ENCODE measurements around the gene GRK5.

The GRK5 gene

DNA sequence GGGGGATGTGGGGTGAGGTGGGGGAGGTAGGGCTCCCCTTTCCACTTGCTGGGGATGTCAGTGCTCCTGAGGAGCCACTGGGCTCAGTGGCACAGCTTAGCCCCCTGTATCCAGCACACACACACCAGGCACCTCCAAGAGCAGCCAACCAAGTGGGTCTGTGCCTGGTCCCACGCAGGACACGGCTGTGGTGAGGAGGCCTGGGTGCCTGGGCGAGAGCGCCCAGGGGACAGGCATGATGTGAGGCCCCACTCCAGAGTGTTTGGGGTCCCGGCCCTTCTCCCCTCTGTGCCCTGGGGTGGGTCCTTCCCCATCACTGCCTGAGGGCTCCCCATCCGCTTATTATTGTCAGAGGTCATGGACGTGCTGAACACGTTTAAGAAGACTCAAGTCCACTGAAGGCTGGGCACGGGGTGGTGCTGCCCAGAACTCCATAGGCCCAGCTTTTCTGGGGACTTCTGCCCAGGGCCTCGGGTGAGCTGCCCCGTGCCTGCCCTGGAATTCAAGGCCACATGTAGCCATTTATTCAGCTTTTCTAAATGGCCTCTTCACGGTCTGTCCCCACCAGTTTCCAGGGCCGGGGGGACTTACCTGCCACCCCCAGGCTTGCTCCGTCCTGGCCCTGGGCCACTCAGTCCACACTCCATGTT lies 119.8 kb downstream of the GRK5 start:
- DNase-seq (ENCODE audit: low spot score in 2 of 2) = no peak
- Histone ChIP-seq H3K36me3 (replicated peaks) (no peaks in the 10 kb centered on the region), H3K27me3 (ENCODE audit: low read depth) (no peaks in the 10 kb centered on the region), H3K4me3 (no peak overlapping the region), H3K9me3 (no peaks in the 10 kb centered on the region), H3K4me1 (peaks cover 7% of the 10 kb centered on the region; the same call in 1 of the 2 replicates)
- in situ Hi-C loops (cut with MboI; ENCODE audit: low sequenced_read_pairs) = no loop called here

DNA sequence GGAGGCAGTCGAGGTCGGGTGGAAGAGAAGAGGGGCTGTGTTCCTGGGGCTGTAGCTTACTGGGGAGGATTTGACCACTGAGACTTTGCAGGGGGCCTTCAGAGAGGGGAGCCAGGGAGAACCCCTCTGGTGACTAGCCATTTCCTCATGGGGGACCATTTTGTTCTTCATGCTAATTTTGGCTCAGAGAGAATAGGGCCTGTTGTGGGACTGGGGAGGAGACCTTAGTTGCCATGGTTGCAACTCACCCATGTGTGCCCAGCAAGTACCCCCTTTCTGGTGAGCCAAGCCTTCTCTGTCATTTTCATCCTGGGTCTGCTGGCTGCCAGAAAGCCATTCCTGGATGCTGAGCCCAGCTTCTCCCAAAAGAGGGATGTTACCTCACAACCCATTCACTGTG lies 120.9 kb downstream of the GRK5 start:
- H3K36me3 ChIP-seq (replicated peaks) = no peaks in the 10 kb centered on the region
- in situ Hi-C loops (cut with MboI; ENCODE audit: low sequenced_read_pairs) = no loop called here
- H3K4me1 ChIP-seq = peaks cover 7% of the 10 kb centered on the region; the same call in 1 of the 2 replicates
- H3K27me3 ChIP-seq (ENCODE audit: low read depth) = no peaks in the 10 kb centered on the region
- H3K9me3 ChIP-seq = no peaks in the 10 kb centered on the region
- H3K4me3 ChIP-seq = no peak overlapping the region
- DNase-seq (ENCODE audit: low spot score in 2 of 2) = no peak

DNA sequence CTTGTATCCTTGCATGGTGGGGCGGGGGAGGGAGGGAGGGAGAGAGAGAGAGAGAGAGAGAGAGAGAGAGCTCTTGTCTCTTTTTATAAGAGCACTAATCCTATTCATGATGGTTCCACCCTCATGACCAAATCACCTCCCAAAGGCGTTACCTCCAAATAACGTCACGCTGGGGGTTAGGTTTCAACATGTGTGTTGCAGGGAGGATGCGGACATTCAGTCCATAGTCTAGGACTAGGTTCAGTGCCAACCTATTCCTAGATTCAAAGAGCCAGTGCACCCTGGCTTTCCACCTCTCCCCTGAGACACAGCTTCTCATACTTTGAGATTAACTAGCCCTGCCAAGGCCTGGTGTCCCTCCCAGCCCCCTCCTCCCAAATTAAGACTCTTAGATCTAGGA lies 123.0 kb downstream of the GRK5 start:
- no peak overlapping the region for H3K4me3 ChIP-seq
- in situ Hi-C loops (cut with MboI; ENCODE audit: low sequenced_read_pairs) = no loop called here
- peak; percentile 50 to 68 for DNase-seq (ENCODE audit: low spot score in 2 of 2)
- H3K36me3 ChIP-seq (replicated peaks) = no peaks in the 10 kb centered on the region
- no peaks in the 10 kb centered on the region for H3K9me3 ChIP-seq
- no peaks in the 10 kb centered on the region for H3K27me3 ChIP-seq (ENCODE audit: low read depth)
- H3K4me1 ChIP-seq = peaks cover 7% of the 10 kb centered on the region; the same call in 1 of the 2 replicates

DNA sequence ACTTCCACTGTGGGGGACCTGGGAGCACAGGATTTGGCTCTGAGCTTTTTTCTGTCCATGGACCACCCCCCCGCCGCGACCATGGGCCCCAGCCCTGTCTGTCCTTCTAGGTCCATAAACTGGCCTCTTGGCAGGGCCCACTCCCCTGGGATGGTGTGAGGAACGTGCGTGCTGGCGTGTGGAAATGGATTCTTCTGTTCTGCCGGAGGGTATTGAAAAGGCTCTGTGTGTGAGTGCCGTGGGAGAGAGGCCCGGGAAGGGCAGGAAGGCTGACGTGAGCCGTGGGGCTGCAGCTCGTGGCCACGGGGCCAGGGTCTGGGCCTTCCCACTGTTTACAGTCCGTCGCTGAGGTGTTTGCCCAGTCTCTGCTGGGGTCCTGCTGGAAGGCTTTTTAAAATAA lies 123.7 kb downstream of the GRK5 start:
- H3K9me3 ChIP-seq = no peaks in the 10 kb centered on the region
- in situ Hi-C loops (cut with MboI; ENCODE audit: low sequenced_read_pairs) = no loop called here
- no peaks in the 10 kb centered on the region for H3K27me3 ChIP-seq (ENCODE audit: low read depth)
- no peaks in the 10 kb centered on the region for H3K36me3 ChIP-seq (replicated peaks)
- peaks cover 7% of the 10 kb centered on the region; the same call in 1 of the 2 replicates for H3K4me1 ChIP-seq
- no peak for DNase-seq (ENCODE audit: low spot score in 2 of 2)
- H3K4me3 ChIP-seq = no peak overlapping the region

DNA sequence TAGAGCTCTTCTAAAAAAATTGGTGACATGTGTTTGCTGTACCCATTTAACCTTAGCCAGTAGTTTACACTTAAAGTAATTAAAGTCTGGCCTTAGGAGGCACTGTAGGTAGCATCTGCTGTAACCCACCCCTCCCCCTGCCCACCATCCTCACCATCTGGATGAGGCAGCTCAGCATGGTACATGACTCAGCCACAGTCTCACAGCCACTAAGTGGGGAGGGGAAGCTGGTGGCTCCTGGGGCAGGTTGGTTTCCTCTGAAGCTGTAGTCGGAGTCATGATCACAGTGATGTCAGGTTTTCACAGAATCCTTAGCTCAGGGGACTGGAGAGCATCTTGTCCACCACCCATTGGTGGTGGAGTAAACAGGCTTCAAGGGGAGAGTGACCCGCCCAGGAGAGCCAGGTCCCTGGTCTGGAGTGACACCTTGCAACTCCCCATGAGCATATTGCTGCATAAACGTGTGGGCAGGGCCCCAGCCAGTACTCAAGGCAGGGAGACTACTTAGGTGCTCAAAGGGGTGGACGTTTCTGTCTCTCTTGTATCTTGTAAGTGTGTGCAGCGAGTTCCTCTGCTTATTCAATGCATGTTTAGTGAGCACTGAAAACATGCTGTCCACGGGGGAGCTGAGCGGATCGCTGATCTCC lies 125.9 kb downstream of the GRK5 start:
- DNase-seq (ENCODE audit: low spot score in 2 of 2) = no peak
- in situ Hi-C loops (cut with MboI; ENCODE audit: low sequenced_read_pairs) = no loop called here
- H3K27me3 ChIP-seq (ENCODE audit: low read depth) = no peaks in the 10 kb centered on the region
- no peaks in the 10 kb centered on the region for H3K9me3 ChIP-seq
- no peak overlapping the region for H3K4me3 ChIP-seq
- peaks cover 7% of the 10 kb centered on the region; the same call in 1 of the 2 replicates for H3K4me1 ChIP-seq
- H3K36me3 ChIP-seq (replicated peaks) = no peaks in the 10 kb centered on the region

DNA sequence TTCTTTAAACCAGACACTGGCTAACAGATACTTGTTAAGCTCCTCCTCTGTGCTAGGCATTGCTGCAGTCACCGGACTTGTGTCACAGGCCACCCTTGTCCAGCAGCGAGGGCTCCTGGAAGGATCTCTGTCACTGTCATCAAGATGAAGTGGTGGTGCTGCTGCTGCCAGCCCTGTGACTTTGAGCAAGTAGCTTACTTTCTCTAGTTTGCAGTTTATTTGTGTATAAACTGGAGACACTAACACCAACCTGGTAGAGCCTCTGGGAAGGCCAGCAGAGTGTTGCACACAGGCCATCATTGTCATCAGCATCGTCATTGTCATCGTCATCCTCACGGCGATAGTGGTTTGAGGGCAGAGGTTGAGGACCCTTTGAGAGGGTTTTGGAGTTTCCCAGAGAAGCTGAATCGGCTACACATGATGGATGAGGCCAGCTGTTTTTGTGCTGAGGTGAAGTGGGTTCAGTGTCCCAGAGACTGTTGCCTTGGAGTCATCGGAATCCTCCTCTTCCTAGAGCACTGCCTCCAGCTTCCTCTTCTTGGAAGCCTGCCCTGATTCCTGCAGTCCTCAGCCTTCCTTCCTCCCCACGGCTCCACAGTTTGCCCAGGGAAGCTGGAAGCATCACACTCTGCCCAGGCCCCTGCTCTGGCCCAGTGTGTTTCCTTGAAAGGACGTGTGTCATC lies 128.4 kb downstream of the GRK5 start:
- DNase-seq (ENCODE audit: low spot score in 2 of 2) = no peak
- in situ Hi-C loops (cut with MboI; ENCODE audit: low sequenced_read_pairs) = no loop called here
- Histone ChIP-seq H3K9me3 (no peaks in the 10 kb centered on the region), H3K4me1 (no peaks in the 10 kb centered on the region; the same call in 1 of the 2 replicates), H3K36me3 (replicated peaks) (no peaks in the 10 kb centered on the region), H3K4me3 (no peak overlapping the region), H3K27me3 (ENCODE audit: low read depth) (no peaks in the 10 kb centered on the region)

DNA sequence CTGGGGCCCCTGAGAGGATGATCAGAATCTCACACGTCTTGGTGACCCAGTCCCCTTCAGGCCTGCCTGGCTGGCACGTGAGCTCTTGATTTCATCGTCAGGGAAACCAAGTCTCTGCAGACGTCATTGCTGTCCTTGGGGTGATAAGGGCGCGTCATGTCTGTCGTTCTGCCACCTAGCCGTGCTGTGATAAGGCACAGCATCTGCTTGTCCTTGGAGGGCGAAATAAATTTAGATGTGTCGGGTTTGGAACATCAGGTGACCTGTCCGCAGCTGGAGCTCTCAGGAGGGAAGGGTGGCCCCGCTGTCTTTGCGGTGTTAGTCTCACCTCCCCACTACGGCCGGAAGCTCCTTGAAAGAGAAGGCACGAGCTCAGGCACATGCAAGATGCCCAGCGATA lies 129.2 kb downstream of the GRK5 start:
- H3K9me3 ChIP-seq = no peaks in the 10 kb centered on the region
- H3K27me3 ChIP-seq (ENCODE audit: low read depth) = no peaks in the 10 kb centered on the region
- no peak for DNase-seq (ENCODE audit: low spot score in 2 of 2)
- H3K36me3 ChIP-seq (replicated peaks) = no peaks in the 10 kb centered on the region
- H3K4me3 ChIP-seq = no peak overlapping the region
- in situ Hi-C loops (cut with MboI; ENCODE audit: low sequenced_read_pairs) = no loop called here
- no peaks in the 10 kb centered on the region for H3K4me1 ChIP-seq

DNA sequence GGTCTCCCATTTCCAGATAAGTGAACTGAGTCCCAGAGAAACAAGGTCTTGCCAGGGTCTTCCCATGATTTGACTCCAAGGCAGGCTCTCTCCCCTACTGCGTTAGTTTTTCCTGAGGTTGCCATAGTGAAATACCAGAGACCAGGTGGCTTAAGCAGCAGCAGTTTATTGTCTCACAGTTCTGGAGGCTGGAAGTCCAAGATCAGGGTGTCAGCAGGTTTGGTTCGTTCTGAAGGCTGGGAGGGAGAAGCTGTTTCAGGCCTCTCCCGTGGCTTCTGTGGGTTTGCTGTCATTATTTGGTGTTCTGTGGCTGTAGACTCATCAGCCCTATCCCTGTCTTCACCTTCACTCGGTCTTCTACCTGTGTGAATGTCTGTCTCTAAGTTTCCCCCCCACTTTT lies 129.9 kb downstream of the GRK5 start:
- in situ Hi-C loops (cut with MboI; ENCODE audit: low sequenced_read_pairs) = no loop called here

DNA sequence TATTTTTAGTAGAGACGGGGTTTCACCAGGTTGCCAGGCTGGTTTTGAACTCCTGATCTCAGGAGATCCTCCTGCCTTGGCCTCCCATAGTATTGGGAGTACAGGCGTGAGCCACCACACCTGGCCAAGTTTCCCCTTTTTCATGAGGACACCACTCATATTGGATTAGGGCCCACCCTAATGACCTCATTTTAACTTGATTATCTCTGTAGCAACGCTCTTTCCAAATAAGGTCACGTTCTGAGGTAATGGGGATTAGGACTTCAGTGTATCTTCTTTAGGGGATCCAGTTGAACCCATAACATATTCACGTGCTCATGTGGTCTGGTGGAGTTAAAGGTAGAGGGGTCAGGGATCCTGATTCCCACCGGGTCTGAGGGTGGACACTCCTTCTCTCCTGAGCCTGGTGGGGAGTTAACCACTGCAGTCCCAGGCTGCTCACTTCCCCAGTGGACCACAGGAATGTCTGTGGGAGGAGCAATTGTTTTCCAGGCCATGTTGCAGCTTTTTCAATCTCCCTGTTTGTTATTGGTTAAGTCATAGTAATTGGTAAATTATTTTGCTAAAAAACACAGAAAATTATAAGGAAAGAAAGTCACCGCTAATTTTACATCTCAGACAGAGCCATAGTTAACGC lies 130.5 kb downstream of the GRK5 start:
- Histone ChIP-seq H3K4me1 (no peaks in the 10 kb centered on the region), H3K9me3 (no peaks in the 10 kb centered on the region), H3K4me3 (no peak overlapping the region), H3K27me3 (ENCODE audit: low read depth) (no peaks in the 10 kb centered on the region), H3K36me3 (replicated peaks) (no peaks in the 10 kb centered on the region)
- no peak for DNase-seq (ENCODE audit: low spot score in 2 of 2)
- in situ Hi-C loops (cut with MboI; ENCODE audit: low sequenced_read_pairs) = no loop called here

More for the DNA sequence above, 129.9 kb downstream of the GRK5 start:
- Histone ChIP-seq H3K4me3 (no peak overlapping the region), H3K9me3 (no peaks in the 10 kb centered on the region), H3K4me1 (no peaks in the 10 kb centered on the region), H3K36me3 (replicated peaks) (no peaks in the 10 kb centered on the region), H3K27me3 (ENCODE audit: low read depth) (no peaks in the 10 kb centered on the region)
- DNase-seq (ENCODE audit: low spot score in 2 of 2) = no peak

DNA sequence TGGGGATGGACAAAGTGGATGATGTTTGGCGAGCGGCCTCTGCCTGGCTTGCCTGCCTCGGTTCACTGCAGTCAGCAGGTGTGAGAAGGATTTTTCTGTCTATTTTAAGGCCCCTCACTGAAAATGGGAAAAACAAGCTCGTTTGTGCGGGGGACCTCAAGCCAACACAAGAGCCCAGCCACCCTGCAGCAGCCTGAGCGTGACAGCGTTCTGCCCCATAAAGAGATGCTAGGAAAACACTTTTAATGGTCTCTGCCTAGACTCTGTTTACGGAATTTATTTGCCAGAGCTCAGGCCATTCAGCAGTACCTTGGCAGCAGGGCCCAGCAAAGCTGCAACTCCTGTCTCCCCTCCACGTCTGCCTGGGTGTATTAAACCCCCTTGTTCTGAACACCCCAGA lies 131.7 kb downstream of the GRK5 start:
- no peaks in the 10 kb centered on the region for H3K4me1 ChIP-seq
- H3K4me3 ChIP-seq = no peak overlapping the region
- no peaks in the 10 kb centered on the region for H3K9me3 ChIP-seq
- no peaks in the 10 kb centered on the region for H3K36me3 ChIP-seq (replicated peaks)
- in situ Hi-C loops (cut with MboI; ENCODE audit: low sequenced_read_pairs) = no loop called here
- DNase-seq (ENCODE audit: low spot score in 2 of 2) = no peak
- no peaks in the 10 kb centered on the region for H3K27me3 ChIP-seq (ENCODE audit: low read depth)

DNA sequence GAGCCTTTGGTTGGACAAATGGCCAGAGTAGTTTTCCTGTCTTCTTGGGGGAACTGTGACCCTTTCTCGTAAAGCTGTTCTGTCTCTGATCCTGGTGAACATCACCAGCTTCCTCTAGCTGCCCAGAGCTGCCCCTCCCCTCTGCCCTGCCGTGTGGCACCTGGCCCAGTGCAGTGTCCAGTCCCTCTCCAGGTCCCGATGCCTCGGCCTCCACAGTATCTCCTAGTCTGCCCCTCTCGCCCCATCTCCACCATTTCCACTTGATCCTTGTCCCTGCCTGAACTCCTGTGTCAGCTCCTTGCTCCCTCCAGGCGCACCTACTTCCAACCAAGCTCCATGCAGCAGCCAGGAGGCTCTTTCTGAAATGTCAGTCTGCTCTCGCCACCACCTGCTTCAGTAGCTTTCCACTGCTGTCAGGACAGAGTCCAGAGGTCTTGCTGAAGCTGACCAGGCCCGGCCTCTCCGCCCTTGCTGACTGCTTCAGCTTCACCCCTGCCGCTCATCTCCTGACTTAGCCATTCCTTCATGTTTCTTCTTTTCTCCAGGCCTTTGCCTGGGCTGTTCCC lies 133.6 kb downstream of the GRK5 start:
- in situ Hi-C loops (cut with MboI; ENCODE audit: low sequenced_read_pairs) = no loop called here
- H3K27me3 ChIP-seq (ENCODE audit: low read depth) = no peaks in the 10 kb centered on the region
- no peak for DNase-seq (ENCODE audit: low spot score in 2 of 2)

DNA sequence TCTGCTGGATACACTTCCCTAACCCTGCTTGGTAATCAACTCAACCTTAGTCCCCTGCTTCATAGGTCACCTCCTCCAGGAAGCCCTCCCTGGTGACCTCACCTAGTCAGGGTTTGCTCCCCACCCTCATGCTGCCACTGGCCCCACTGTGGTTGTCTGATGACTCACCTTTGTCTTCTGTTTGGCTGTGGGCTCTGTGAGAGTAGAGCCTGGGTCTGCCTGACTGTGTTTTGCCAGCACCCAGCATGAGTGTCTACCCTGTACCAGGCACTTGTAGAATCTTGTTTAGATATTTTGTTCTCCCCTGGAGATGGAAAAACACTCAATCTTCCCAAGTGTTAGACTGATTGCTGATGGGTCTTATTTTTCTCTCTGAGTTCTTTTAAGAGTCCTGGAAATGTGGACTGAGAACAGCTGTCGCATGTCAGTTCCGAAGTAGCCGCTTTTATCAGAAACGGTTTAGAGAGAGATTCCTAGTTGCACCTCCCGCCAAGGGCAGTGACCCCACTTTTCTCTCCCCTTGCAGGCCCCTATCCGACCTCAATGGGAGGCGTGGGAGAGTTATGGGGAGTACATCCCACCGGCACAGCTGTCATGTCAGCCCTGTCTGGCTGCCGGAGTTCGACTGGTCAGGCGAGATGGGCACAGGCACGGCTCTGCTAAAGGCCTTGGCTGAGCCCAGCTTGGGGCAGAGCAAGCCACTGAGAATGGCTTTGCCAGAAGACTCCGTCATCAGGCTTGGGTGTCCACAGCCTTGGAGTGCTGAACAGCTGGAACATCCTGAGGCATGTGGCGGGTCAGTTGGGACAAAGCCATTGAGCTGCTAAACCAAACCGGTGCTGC lies 134.3 kb downstream of the GRK5 start:
- H3K9me3 ChIP-seq = no peaks in the 10 kb centered on the region
- H3K4me1 ChIP-seq = no peaks in the 10 kb centered on the region
- H3K36me3 ChIP-seq (replicated peaks) = no peaks in the 10 kb centered on the region
- no peaks in the 10 kb centered on the region for H3K27me3 ChIP-seq (ENCODE audit: low read depth)
- in situ Hi-C loops (cut with MboI; ENCODE audit: low sequenced_read_pairs) = no loop called here
- DNase-seq (ENCODE audit: low spot score in 2 of 2) = no peak
- H3K4me3 ChIP-seq = no peak overlapping the region

More for the DNA sequence above, 133.6 kb downstream of the GRK5 start:
- Histone ChIP-seq H3K4me1 (no peaks in the 10 kb centered on the region), H3K4me3 (no peak overlapping the region), H3K36me3 (replicated peaks) (no peaks in the 10 kb centered on the region), H3K9me3 (no peaks in the 10 kb centered on the region)

DNA sequence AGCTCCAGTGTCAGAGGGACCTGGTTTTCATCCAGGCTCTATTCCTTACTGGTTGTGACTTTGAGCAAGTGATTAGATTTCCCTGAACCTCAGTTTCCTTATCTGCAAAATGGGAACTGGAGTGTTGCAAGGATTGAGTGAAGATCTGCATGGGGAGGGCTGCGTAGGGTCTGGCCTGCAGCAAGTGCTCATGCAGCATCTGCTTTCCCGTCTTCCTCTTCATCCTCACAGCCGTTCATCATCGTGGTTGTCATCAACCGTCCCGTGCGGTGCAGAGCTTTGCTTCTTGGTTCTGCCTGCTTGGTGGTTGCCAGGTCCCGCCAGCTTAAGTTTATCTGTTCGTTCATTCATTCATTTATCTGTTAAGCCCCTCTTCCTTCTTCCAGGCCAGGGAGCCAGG lies 135.0 kb downstream of the GRK5 start:
- H3K27me3 ChIP-seq (ENCODE audit: low read depth) = no peaks in the 10 kb centered on the region
- H3K9me3 ChIP-seq = no peaks in the 10 kb centered on the region
- in situ Hi-C loops (cut with MboI; ENCODE audit: low sequenced_read_pairs) = no loop called here
- no peaks in the 10 kb centered on the region for H3K36me3 ChIP-seq (replicated peaks)
- DNase-seq (ENCODE audit: low spot score in 2 of 2) = no peak
- H3K4me3 ChIP-seq = no peak overlapping the region
- no peaks in the 10 kb centered on the region for H3K4me1 ChIP-seq
